Endothelial cell of umbilical vein (primary cell): ENCODE measurements around the gene THTPA. TPM values are rescaled to one million over a fixed set of nuclear protein-coding genes. Genes with fewer than 3 reads are reported as not detected.

Experiments used
- BruUV-seq: library from RNA; stranded (reverse); fragments of 400-500 nt; replicated peaks from 2 replicates; lab custom pipeline; 2021; lab: Mats Ljungman, UMichigan
- CTCF ChIA-PET: fragments of 300-600, 350-600 bp; sonication (Branson Sonifier 250); formaldehyde crosslinking; loops from one replicate; lab custom pipeline; 2021; ENCODE audit warnings: antibody characterized with exemption, inconsistent platforms; lab: Charles Lee
- POLR2A ChIA-PET: fragments of 300-600, 350-600 bp; sonication (Branson Sonifier 250); formaldehyde crosslinking; loops from one replicate; lab custom pipeline; 2021; ENCODE audit warnings: antibody characterized with exemption, inconsistent platforms; lab: Charles Lee
- DNase-seq: peaks from one replicate; pipeline ENCODE4 v3.0.0-alpha.2; 2011; ENCODE audit warnings: low read depth, low spot score
- FAIRE-seq: peaks from 2 replicates; lab custom pipeline; 2011; peaks lifted over from hg19 to GRCh38; lab: Jason Lieb, UNC
- H2AFZ ChIP-seq: 2 replicates; pipeline ENCODE4 v1.6.0; 2012; ENCODE audit warnings: low read depth, low read length, control low read depth, inconsistent platforms
- H3K27ac ChIP-seq: 2 replicates; pipeline ENCODE4 v1.5.1; 2011; ENCODE audit warnings: low read depth, mild to moderate bottlenecking, control low read depth, low read length, moderate library complexity; ENCODE audit not compliant: insufficient read depth
- H3K27me3 ChIP-seq, 2 experiments: 2 replicates each; pipeline versions ENCODE4 v1.6.0 to v1.6.1; 2011; ENCODE audit warnings: low read length in 2 of 2, mixed read lengths in 1 of 2; ENCODE audit not compliant: control insufficient read depth in 2 of 2, insufficient read depth in 2 of 2
- H3K36me3 ChIP-seq, 2 experiments: 2 replicates in 1 of 2; 3 replicates in 1 of 2; pipeline ENCODE4 v1.5.1; 2011; ENCODE audit warnings: low read length in 2 of 2, mild to moderate bottlenecking in 1 of 2, moderate library complexity in 1 of 2; ENCODE audit not compliant: control insufficient read depth in 2 of 2, insufficient read depth in 2 of 2; ENCODE audit errors: extremely low read depth in 1 of 2
- H3K4me1 ChIP-seq: 3 replicates; pipeline ENCODE4 v1.5.1; 2011; ENCODE audit warnings: mild to moderate bottlenecking, low read length; ENCODE audit not compliant: control insufficient read depth, insufficient read depth; ENCODE audit errors: extremely low read depth
- H3K4me2 ChIP-seq: 2 replicates; pipeline ENCODE4 v1.6.1; 2011; ENCODE audit warnings: low read length, control low read depth, mixed read lengths; ENCODE audit not compliant: insufficient read depth
- H3K4me3 ChIP-seq, 3 experiments: fragments of 200-600 bp in 1 of 3; sonication (generic), shearing (Covaris generic) in 1 of 3; replicated peaks in 1 of 3; 2 replicates each; pipeline ENCODE4 v1.5.1; 2011 to 2016; ENCODE audit warnings: control low read depth in 3 of 3, low read length in 3 of 3, mild to moderate bottlenecking in 2 of 3, inconsistent platforms in 1 of 3, low read depth in 1 of 3, moderate library complexity in 1 of 3; ENCODE audit not compliant: insufficient read depth in 1 of 3
- H3K79me2 ChIP-seq: 2 replicates; pipeline ENCODE4 v1.6.0; 2012; ENCODE audit warnings: low read length, inconsistent platforms; ENCODE audit not compliant: control insufficient read depth, insufficient read depth
- H3K9ac ChIP-seq: replicated peaks from 2 replicates; pipeline ENCODE3; 2011; ENCODE audit warnings: low read length, control low read depth; ENCODE audit not compliant: insufficient read depth; ENCODE audit errors: extremely low read depth
- H3K9me1 ChIP-seq: replicated peaks from 3 replicates; pipeline ENCODE4 v1.6.0; 2011; ENCODE audit warnings: mild to moderate bottlenecking, low read length; ENCODE audit not compliant: control insufficient read depth, insufficient read depth; ENCODE audit errors: extremely low read depth
- H3K9me3 ChIP-seq: replicated peaks from 2 replicates; pipeline ENCODE4 v1.5.1; 2012; ENCODE audit warnings: low read length, inconsistent platforms; ENCODE audit not compliant: control insufficient read depth, insufficient read depth
- H4K20me1 ChIP-seq: replicated peaks from 2 replicates; pipeline ENCODE3; 2011; ENCODE audit warnings: mild to moderate bottlenecking, low read length; ENCODE audit not compliant: control insufficient read depth, insufficient read depth; ENCODE audit errors: extremely low read depth
- EZH2 ChIP-seq: IDR thresholded peaks from 2 replicates; pipeline ENCODE4 v1.6.1; 2012; ENCODE audit warnings: borderline replicate concordance, low read depth, mild to moderate bottlenecking, moderate library complexity, low read length, inconsistent platforms; ENCODE audit not compliant: severe bottlenecking
- FOS ChIP-seq: IDR thresholded peaks from 2 replicates; pipeline ENCODE4 v1.6.1; 2011; ENCODE audit warnings: mild to moderate bottlenecking, low read length, moderate library complexity, borderline replicate concordance; ENCODE audit not compliant: insufficient read depth
- GATA2 ChIP-seq: IDR thresholded peaks from 2 replicates; pipeline ENCODE4 v1.7.0; 2011; ENCODE audit warnings: low read depth, mild to moderate bottlenecking, moderate library complexity, mixed read lengths, low read length; ENCODE audit not compliant: insufficient read length, insufficient read depth
- JUN ChIP-seq: IDR thresholded peaks from 2 replicates; pipeline ENCODE4 v1.6.1; 2011; ENCODE audit warnings: borderline replicate concordance, low read depth; ENCODE audit not compliant: insufficient read length, insufficient read depth
- MAX ChIP-seq: IDR thresholded peaks from 2 replicates; pipeline ENCODE4 v1.6.1; 2011; ENCODE audit not compliant: insufficient read depth, insufficient read length
- MYC ChIP-seq: IDR thresholded peaks from one replicate; pipeline ENCODE4 v1.6.1; 2011; ENCODE audit warnings: mild to moderate bottlenecking, low read depth, low read length
- POLR2A ChIP-seq: IDR thresholded peaks from 2 replicates; pipeline ENCODE4 v1.6.1; 2012; ENCODE audit warnings: low read depth, mild to moderate bottlenecking, control low read depth, low read length
- POLR2AphosphoS5 ChIP-seq: IDR thresholded peaks from 2 replicates; pipeline ENCODE4 v1.6.1; 2012; ENCODE audit warnings: low read depth, mild to moderate bottlenecking, control low read depth, low read length, moderate library complexity; ENCODE audit not compliant: insufficient read depth
- dilution Hi-C: fragments of 300-500 bp; cut with MboI; formaldehyde crosslinking; loops from one replicate; pipeline ENCODE4 v1.15.0; 2019; ENCODE audit warnings: low sequenced_read_pairs; ENCODE audit not compliant: extremely low pct_ligation_motif_present
- intact Hi-C: fragments of 100-400 bp; cut with micrococcal nuclease; formaldehyde crosslinking; loops from one replicate; pipeline ENCODE4 v1.10.0; 2022
- polyA plus RNA-seq, 4 experiments: library from polyadenylated mRNA; depleted of rRNA in 3 of 4; stranded (reverse) in 3 of 4; unstranded in 1 of 4; fragments of >200 nt; gene quantifications; 2 replicates each; pipeline versions ENCODE4 v1.2.1 to v1.2.3, GENCODE V29; 2011 to 2012; ENCODE audit warnings: missing spikeins in 1 of 4
- total RNA-seq: library from RNA; stranded (reverse); gene quantifications from 2 replicates; pipeline ENCODE4 v1.2.3, GENCODE V29; 2021
- TF ChIP-seq, protein P1 (sequence below), 2 donors: IDR thresholded peaks; 1 replicate in 1 of 2; 2 replicates in 1 of 2; pipeline ENCODE4 v1.5.1; 2011; ENCODE audit warnings: low read length in 2 of 2, mild to moderate bottlenecking in 2 of 2, moderate library complexity in 2 of 2, control low read depth in 1 of 2, inconsistent platforms in 1 of 2, low read depth in 1 of 2; ENCODE audit not compliant: insufficient read depth in 1 of 2; ENCODE audit errors: extremely low read depth in 1 of 2

The THTPA gene
- total and polyA plus RNA-seq, 2 donors (not counting 3 experiments of a cell fraction or from before 2014, with no cell fraction given), result 10.8 to 12.5 TPM

DNA sequence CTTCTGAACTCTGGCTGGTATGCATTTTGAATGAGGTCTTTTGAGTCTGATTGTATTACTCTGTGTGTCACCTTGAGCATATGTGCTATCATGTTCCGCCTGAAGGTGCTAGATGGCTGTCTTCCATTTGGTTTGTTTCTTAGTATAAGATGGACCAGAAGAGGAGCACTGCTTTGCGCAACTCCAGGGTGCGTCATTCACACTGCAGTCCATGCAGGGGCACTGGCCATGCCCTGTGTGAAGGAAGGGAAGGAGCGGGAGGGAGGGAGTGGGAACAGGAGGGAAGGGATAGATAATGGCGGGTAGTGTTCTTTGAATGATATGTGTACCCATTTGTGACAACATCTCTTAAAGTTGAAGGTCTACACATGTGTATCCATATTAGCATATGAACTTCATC is 12.7 kb upstream of the THTPA start:
- POLR2A ChIA-PET, result no interaction called here
- Histone ChIP-seq H3K36me3 (no peaks in the 10 kb centered on the region), H3K9ac (no peak overlapping the region), H3K4me1 (no peaks in the 10 kb centered on the region), H3K4me3 (no peak overlapping the region), H3K79me2 (no peaks in the 10 kb centered on the region), H3K27ac (no peak overlapping the region), H4K20me1 (no peaks in the 10 kb centered on the region), H3K4me2 (no peak overlapping the region), H3K9me1 (no peaks in the 10 kb centered on the region), H3K9me3 (no peaks in the 10 kb centered on the region), H3K27me3 (peaks cover 0 to 10% of the 10 kb centered on the region in 2 experiments), H2AFZ (no peak overlapping the region)
- dilution Hi-C loops (no loop called here), intact Hi-C loops (no loop called here)
- DNase-seq, result no peak
- no peak for FAIRE-seq
- no TSS peak for BruUV-seq
- TF ChIP-seq POLR2AphosphoS5 (no peak), EZH2 (no peak), MAX (no peak), FOS (no peak), POLR2A (no peak), MYC (no peak), JUN (no peak), GATA2 (no peak)
- TF ChIP-seq, protein P1, sequence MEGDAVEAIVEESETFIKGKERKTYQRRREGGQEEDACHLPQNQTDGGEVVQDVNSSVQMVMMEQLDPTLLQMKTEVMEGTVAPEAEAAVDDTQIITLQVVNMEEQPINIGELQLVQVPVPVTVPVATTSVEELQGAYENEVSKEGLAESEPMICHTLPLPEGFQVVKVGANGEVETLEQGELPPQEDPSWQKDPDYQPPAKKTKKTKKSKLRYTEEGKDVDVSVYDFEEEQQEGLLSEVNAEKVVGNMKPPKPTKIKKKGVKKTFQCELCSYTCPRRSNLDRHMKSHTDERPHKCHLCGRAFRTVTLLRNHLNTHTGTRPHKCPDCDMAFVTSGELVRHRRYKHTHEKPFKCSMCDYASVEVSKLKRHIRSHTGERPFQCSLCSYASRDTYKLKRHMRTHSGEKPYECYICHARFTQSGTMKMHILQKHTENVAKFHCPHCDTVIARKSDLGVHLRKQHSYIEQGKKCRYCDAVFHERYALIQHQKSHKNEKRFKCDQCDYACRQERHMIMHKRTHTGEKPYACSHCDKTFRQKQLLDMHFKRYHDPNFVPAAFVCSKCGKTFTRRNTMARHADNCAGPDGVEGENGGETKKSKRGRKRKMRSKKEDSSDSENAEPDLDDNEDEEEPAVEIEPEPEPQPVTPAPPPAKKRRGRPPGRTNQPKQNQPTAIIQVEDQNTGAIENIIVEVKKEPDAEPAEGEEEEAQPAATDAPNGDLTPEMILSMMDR (IDR thresholded peaks at IDR 0.05; ENCODE audit: extremely low read depth in 1 of 2, insufficient read depth in 1 of 2, low read depth in 1 of 2, low read length in 2 of 2), result no peak
- CTCF ChIA-PET, result interaction anchor here (2.8 to 3.5 kb wide), 3 partner anchors 15 to 65 kb away, joined by 10 to 17 read pairs (median 12); no protein-coding TSS in a partner anchor
